Stimulated activated CD8-positive, alpha-beta memory T cell treated with anti-CD3 and anti-CD28 coated beads, Interleukin-4, amount 100 ng/mL, for 24 hours (primary cell): ENCODE measurements around the gene NTN3.

Experiments used
- DNase-seq: peaks from one replicate; pipeline ENCODE4 v3.0.0-alpha.2; 2020; ENCODE audit warnings: low read depth

Gene NTN3

DNA sequence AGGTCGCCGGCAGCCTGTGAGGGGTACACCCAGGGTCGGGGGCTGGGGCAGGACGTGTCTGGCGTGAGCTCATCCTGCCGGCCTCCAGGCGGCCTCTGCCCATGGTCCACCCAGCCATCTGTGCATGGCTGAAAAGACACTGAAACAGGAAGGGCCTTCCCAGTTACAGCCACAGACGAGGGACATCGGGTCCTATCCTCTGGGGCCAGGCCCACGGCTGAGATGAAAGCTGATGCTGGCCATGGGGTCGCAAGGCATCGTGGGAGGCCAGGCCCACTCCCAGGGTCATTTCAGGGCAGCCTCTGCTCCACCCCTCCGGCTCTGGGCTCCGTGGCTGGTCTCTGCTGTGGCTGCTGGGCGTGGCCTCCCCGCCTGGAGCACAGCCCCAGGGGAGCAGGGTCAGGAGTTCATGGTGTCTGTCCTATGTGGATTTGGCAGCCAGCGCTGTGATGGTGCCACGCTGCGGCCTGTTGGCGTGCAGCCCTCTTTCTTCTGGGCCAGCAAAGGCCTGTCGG, 26.1 kb downstream of the NTN3 start:
- no peak for DNase-seq

DNA sequence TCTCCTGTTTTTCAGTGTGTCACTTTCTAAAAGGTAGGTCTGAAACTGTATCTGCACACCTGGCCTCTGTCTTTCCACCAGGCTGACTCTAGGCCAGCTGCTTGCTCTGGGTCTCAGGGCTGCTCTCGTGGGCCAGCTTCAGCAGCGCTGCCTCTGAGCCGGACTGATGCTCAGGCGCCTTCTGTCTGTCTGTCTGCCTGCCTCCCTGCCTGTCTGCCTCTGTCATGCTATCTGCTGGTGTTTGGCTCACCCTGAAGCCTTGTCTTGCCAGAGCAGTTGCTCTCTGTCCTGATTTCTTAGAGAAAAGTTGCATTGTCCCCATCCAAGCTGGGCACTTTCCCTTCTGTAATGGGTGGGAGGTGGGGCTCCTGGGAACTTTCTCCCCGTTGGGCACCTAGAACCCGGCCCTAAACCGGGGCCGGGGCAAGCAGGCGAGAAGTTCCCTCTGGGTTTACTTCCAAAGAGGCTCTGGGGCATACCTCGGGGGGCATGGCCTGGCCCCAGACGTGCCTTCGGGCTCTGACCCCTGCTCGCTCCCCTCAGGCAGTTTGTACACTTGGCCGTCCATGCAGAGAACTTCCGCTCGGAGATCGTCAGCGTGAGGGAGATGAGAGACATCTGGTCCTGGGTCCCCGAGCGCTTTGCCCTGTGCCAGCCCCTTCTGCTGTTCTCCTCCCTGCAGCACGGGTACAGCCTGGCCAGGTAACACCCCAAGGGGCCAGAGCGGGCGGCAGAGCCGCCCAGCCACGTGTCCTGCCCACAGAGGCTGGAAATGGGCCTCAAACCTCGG, 26.8 kb downstream of the NTN3 start:
- DNase-seq, result no peak

DNA sequence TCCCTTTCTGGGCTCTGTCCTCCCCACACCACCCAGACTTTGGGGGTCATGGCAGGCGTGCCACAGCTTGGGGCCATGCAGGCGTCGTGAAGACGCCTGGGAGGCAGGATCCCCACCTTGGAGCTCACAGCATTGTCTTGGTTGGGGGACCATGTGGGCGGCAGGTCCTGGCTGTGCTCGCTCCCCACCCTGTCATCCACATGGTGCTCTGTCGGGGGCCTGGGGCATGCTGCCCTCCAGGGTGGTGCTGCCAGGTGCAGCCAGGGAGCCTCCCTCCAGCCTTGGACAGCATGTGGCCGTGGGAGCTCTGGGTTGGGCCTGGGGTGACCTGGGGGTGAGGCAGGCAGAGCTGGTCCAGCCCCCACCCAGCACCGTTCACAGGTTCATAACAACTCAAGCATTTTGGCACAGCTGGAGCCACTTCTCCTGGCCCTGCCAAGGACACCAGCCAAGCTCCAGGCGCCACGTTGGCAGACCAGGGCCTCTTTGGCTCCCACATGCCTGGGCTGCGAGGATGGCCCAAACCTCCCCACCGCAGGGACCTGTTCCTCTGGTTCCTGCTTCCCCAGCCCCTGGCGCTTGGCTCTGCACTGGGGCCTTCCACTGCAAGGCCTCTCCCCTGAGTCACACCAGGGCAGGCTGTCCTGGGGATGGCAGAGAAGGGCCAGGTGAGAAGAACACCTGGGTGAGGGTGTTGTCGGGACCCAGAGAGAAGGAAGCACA, 27.6 kb downstream of the NTN3 start:
- DNase-seq, result no peak

DNA sequence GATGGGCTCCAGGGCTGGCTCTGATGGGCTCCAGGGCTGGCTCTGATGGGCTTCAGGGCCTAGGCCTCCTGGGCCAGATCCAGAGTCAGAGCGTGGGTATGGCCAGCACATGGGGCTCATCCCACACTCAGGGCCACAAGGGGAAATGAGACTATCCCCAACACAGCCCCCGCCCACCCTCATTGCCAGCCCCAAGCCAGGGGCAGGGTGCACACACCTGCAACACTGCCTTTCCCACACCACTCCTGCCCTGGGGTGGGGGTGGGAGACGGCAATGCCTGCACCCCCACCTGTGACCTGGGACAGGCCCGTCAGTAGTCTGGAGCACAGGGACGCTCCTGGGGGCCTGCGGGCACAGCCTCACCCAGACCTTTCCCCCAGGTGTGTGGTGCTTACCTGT, 28.4 kb downstream of the NTN3 start:
- no peak for DNase-seq

DNA sequence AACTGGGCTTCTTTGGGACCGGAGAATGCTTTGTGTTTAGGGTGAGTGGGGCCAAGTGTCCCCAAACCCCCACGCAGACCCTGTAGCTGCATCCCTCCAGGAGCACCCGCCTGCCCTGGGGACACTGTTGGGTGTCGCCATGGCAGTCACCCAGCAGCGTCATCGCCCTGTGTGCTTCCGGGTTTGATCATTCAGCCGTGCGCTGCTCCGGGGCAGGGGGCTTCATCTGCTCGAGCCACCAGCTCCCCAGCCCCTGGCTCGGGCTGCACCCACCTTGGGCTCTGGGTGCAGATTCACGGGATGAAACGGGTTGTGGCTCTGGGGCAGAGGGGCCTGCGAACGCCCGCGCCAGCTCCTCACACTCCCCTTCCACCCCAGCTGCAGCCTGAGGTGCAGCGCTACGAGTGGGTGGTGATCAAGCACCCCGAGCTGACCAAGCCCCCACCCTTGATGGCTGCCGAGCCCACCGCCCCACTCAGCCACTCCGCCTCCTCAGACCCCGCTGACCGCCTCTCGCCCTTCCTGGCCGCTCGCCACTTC, 28.9 kb downstream of the NTN3 start:
- DNase-seq, result no peak

DNA sequence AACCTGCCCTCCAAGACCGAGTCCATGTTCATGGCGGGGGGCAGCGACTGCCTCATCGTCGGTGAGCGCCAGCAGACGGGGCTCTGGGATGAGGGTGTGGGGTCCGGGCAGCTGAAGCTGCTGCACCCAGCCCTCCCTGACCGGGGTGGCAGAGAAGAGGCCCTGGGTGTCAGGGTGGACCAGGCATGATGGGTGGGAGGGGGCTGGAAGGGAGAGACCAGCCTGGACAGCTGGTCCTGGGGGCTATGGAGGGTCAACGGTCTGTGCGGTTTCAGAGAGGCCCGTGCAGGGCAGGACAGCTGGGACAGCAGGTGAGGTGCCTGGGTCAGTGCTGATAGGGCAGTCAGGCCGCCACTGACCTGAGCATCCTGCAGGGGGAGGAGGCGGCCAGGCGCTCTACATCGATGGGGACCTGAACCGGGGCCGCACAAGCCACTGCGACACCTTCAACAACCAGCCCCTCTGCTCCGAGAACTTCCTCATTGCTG, 29.4 kb downstream of the NTN3 start:
- no peak for DNase-seq

DNA sequence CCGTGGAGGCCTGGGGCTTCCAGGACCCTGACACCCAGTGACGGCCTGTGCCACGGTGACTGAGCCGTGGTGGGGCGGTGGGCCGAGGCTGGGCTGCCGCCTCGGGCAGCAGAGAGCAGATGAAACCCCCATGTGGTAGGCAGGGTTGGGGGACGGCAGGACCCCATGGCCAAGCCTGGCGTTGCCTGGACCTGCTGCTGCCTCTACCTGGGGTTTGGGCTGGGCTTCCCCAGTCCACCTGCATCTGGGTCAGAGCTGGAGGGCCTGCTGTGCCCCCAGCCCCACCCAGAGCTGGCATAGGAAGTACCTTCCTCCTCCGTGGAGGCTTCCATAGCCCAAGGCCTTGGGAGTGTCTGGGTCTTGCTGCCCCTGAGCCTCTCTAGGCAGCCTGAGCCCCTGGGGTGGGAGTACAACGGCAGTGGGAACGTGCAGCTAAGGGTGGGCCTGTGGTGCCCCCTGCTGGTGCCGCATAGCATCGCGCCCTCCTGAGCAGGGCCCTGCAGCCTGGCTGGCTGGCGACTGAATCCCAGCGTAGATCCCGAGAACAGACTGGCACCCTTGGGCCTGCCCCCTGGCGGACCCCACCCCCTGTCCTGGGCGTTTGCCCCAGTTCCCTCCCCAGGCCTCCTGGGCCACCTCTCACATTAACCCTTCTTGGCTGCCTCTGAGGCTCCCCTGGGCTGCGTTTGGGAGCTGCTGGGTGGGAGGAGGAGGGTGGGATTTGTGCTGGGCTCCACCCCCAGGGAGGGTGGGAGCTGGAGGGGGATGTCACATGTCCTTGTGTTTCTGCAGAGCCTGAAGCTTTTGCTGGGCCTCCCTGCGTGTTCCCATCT, 30.0 kb downstream of the NTN3 start:
- peak; percentile 73 for DNase-seq

DNA sequence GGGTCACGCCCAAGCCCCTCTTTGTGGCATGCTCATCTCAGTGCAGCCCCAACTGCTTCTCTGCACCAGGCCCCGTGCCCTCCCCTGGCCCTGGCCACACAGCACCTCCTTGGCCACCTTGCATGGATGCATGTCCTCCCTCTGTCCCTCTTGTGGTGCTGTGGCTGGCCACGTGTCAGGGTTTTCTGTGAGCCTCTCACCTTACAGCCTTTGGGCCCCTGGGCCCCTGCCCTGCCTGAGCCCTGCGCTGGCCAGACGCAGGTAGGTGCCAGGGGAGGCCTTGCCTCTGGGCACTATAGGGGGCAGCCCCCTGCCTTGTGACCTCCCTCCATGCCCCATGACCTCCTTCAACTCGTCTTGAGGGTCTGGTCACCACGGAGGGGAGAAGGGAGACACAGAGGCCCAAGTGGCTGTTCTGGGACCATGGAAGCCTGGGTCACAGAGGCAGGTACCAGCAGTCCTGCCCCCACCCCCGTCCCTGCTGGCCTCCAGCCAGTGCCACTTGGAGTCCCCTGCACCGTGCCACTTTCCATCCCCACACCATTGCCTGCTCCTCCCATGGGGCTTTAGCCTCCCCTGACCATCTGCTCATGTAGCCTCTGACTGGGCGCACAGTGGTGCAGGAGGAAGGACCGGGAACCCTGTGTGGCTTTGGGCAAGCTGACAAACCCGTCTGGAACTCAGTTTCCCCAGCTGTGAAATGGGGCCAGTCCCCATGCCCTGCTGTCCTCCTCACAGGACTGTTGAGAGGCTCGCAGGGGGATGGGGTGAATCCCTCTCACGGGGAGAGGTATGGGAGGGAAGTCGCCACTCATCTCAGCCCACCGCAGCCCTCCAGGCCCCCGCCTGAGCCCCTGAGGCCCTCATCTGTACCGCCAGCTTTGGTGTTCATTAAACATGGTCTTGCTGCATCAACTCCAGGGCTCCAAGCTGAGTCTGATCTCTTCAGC, 31.1 kb downstream of the NTN3 start:
- no peak for DNase-seq

DNA sequence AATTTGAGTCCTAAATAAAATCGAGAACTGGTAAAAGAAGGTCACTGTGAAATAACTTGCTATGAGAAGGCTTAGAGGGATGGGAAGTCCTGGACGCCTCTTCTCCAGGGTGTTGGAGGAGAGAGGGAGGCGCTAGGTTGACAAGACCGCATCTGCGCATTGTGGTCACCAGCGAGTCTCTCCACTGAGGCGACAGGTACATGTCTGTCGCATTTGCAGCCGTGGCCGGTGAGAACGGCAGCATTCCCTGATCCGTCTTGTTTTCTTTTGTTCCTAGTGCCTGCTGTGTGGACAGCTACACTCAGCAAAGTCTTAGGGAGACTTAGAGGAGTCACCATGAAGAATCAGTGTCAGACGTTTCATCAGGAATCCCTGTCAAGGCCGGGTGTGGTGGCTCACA, 34.6 kb downstream of the NTN3 start:
- no peak for DNase-seq

DNA sequence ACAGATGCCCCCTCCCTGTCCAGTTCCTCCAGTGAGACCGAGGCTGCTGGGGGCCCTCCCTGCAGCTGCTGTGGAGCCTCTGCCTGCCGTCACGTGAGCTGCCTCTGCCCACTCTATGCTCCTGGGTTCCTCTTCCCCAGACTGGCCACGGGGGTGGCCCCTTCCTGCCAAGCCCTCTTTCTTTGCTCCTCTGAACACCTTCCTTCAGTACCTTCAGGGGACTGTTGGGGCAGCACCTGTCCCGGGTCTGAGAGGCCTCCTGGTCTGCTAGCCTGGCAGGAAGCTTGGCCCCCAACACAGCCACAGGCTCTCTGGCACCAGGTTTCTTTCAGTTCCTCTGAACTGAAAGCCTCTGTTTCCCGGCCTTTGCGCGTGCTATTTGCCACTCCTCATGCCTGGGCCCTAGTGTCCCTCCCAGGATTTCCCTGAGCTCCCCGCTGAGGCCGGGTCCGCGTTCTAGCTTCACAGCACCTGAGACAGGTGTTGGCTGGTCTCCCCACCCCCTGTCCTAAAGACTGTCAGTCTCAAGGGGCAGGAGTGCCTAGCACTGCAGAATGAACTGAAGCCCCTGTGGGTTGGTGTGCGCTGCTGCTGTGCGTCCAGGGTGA, 36.1 kb downstream of the NTN3 start:
- no peak for DNase-seq

DNA sequence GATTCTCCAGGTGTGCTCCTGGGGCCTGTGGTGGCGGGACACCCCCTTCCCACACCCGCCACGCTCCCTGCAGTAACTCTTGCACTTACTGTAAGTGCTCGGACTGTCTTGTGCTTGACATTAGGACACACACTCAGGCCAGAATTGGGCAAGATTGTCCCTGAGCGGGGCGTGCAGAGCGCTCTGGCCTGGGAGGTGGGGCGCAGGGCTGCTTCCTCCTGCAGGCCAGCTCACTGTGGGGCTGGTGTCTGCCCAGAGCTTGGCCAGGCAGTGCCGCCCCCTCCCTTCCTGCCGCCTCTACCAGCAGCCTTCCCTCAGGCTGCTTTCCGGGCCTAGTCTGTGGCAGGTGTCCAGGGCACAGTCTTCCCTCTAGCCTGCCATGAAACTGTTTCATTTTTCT, 36.6 kb downstream of the NTN3 start:
- no peak for DNase-seq

DNA sequence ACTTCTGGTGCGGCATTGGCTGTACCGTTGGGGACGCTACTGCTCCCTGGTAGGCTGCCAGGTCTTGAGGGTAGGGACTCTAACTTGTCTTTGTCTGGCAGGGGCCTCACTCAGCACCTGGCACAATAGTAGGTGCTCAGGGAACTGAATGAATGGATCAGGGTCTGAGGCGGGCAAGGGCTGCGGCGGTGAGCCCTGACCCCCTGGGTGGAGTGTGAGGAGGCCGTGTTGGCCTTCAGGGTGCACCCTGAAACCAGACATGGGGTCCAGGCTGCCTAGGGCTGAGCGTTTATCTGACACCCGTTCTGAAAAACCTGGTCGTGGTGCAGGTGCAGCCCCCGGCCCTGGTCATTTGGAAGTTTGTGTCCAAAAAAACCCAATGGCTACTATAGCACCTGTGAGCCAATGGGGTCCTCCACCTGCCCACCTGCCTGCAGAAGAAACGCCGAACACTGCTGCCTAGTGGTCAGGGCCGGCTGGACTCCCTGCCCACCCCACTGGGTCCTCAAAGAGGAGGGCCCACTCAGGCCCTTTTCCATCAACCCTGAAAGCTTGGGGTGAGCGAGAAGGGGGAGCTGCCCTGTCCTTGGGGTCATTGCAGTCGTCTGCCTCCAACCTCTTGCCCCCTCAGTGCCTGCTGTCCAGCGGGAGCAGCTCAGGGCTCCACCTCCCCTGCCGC, 37.8 kb downstream of the NTN3 start:
- no peak for DNase-seq

DNA sequence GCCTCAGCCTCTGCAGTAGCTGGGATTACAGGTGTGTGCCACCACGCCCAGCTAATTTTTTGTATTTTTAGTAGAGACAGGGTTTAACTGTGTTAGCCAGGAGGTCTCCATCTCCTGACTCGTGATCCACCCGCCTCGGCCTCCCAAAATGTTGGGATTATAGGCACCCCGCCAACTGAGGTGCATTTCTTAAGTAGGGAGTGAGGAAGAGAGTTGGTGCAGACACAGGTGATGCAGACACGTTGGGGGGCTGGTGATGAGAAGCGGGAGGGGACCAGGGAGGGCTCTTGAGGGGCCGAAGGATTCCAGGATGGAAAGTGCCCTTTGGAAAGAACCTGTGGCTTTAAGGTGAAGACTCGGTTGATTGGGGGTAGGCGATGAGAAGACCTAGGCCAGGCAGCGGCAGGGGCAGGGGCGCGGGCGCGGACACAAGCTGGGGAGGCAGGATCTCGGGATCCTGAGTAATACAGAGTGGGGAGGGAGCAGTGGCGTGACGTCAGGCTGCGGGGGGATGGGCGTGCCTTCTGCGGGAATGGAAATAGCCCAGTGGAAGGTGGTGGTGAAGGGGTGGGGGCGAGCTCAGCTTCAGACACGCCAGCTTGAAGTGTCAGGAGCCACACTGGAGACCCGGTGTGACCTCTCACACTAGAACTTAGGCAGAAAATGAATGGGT, 40.2 kb downstream of the NTN3 start:
- DNase-seq, result no peak

DNA sequence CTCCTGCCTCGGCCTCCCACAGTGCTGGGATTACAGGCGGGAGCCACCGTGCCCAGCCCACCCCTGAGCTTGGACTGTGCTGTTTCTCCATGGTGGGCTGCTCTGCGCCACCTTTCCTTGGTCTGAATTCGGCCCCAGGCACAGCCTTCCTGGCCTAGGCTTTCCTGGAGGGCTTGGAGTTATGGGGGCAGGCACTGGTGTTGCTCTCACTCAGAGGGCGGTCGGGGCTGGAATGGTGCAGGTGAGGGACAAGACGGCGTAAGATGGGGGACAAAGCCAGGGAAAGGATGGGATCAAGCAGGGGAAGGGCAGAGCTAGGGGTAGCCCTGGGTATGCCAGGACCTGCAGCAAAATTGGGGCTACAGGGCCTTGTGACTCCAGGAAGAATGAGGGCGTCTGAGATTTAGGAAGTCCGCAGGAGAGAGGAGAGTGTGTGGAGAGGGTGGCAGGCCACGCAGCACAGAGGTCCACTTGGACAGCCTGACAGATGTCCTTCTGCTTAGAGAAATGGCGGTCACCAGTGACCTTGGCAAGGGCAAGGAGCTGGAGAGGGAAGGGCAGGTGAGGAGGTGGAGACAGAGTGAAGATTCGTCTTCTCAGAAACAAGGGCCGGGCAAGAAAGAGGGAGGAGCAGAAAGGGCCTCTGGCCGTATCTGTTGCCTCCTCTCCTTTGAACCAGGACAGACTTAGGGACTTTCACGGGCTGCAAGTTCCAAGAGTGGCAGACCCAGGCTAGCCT, 41.1 kb downstream of the NTN3 start:
- DNase-seq, result no peak

DNA sequence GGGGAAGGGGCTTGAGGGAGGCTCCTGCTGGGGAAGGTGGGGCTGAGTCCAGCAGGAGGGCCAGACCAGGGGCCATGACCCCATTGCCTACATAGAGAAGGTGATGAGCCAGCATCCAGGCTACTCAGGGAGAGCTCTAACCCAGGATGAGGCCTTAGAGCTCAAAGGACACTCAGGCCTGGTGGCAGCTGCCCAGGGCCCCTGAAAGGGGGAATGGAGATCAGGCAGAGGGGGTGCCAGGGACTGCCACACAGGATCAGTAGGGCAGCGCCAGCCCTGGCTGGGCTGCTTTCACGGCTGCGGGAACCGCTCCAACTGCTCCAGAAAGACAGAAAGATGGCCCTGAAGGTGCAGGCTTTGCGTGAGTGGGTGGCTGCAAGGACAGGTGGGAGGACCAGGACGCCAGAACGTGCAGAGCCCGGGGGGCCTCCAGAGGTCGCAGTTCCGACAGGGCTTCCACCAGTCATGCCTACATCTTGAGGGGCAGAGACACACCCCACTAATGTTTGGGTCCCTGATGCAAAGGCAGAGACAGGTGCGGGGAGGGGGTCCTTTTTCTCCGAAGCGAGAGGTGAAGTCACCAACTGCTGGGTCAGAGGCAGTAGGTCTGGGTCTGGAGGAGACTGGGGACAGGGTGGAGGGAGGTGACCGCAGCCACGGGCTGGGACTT, 41.8 kb downstream of the NTN3 start:
- DNase-seq, result no peak

DNA sequence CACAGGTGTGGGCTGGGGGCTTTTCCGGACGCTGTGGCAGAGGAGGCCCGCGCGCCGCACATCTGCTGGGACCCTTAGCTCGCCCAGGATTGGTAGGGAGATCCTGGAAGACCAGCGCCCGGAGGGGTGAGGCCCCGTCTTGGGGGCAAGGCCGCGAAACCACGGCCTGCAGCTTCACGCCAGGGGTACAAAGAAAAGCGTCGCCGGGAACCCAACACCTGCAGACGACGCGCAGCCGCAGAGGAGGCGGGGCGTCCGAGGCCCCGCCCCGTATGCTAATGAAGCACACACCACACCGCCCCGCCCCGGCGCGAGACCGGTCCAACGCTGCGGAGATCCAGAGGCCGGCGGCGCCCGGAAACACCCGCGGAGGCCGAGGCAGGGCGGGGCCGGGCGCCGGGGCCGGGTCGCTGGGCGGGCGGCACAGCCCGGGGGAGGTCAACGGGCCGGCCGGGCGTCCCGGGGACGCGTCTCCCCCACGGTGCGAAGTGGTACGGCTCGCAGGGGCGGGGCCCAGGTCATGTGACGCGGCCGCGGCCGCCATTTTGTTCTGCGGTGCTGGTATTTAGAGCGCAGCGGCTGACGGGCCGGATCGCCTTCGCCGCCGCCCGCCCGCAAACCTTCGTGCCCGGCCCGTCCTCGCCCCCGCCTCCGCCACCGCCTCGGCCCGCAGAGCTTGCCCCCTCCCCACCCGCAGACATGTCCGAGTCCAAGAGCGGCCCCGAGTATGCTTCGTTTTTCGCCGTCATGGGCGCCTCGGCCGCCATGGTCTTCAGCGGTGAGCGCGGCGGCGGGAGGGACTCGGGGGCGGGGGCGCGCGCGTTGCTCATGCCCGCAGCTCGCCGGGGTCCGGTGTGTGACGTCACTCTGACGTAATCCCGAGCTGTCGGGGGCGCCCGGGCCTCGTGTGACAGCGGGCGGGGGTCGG, 42.6 kb downstream of the NTN3 start, which contains the start of gene ATP6V0C:
Gene ATP6V0C, plus strand, starts transcription at position 548 of the 928 bp plus-strand sequence. Its CDS starts 152 bp downstream, at position 700.
- DNase-seq, result peak; percentile 83
